Esophagus squamous epithelium (tissue), 5 donors: ENCODE data around the gene COL4A2. TPM values are rescaled to one million over a fixed set of nuclear protein-coding genes. Genes with fewer than 3 reads are reported as not detected.

Experiments used
- DNase-seq: peaks from one replicate; lab custom pipeline; 2025; lab: John Stamatoyannopoulos, UW
- H3K27ac ChIP-seq, 4 donors: fragments of 200-600 bp; sonication (generic); one replicate each; pipeline ENCODE4 v1.5.1; 2016 to 2019; ENCODE audit warnings: mild to moderate bottlenecking in 1 of 4
- H3K27me3 ChIP-seq, 4 donors: fragments of 200-600 bp; sonication (generic); 1 replicate in 3 of 4; 2 replicates in 1 of 4; pipeline versions ENCODE4 v1.5.1 to v1.6.0; 2017 to 2021; ENCODE audit warnings: antibody characterized with exemption in 1 of 4
- H3K36me3 ChIP-seq, 3 donors: fragments of 200-600 bp; sonication (generic); one replicate each; pipeline ENCODE4 v1.5.1; 2016 to 2019
- H3K4me1 ChIP-seq, 3 donors: fragments of 200-600 bp; sonication (generic); one replicate each; pipeline ENCODE4 v1.5.1; 2017 to 2019
- H3K4me3 ChIP-seq, 4 donors: fragments of 200-600 bp; sonication (generic); 1 replicate in 3 of 4; 2 replicates in 1 of 4; pipeline ENCODE4 v1.5.1; 2016 to 2019; ENCODE audit warnings: mild to moderate bottlenecking in 2 of 4, moderate library complexity in 1 of 4
- H3K9me3 ChIP-seq, 3 donors: fragments of 200-600 bp; sonication (generic); one replicate each; pipeline ENCODE4 v1.5.1; 2016 to 2019
- POLR2A ChIP-seq, 4 donors: fragments of 450-650 bp; IDR thresholded peaks; one replicate each; pipeline ENCODE4 v1.6.1; 2017; ENCODE audit warnings: antibody characterized with exemption in 4 of 4, mild to moderate bottlenecking in 4 of 4, moderate library complexity in 3 of 4
- WGBS, 2 donors: methylation state at CpG; one replicate each; pipeline ENCODE4 v1.1.5; 2018; 5-methylcytosine and 5-hydroxymethylcytosine counted together
- intact Hi-C: fragments of 100-400 bp; cut with DNase I; formaldehyde crosslinking; loops from one replicate; pipeline ENCODE4 v1.15.0; 2022
- total RNA-seq, 4 donors: library from RNA; depleted of rRNA; stranded (reverse); fragments of >200 nt; gene quantifications; one replicate each; pipeline ENCODE4 v1.1.0, GENCODE V29; 2016
- TF ChIP-seq, protein P1 (sequence below), 6 experiments: fragments of 450-650 bp in 4 of 6; fragments of 200-600 bp in 2 of 6; sonication (generic) in 2 of 6; IDR thresholded peaks; one replicate each; pipeline ENCODE4 v1.5.1; 2016 to 2019; ENCODE audit warnings: antibody characterized with exemption in 6 of 6, mild to moderate bottlenecking in 4 of 6, moderate library complexity in 4 of 6
- donor health status: DM: yes; HTN: yes; CAD: no.

The COL4A2 gene
- total RNA-seq, 4 donors from 2014 or later = 11.9 to 102 (median 43.5) TPM

DNA sequence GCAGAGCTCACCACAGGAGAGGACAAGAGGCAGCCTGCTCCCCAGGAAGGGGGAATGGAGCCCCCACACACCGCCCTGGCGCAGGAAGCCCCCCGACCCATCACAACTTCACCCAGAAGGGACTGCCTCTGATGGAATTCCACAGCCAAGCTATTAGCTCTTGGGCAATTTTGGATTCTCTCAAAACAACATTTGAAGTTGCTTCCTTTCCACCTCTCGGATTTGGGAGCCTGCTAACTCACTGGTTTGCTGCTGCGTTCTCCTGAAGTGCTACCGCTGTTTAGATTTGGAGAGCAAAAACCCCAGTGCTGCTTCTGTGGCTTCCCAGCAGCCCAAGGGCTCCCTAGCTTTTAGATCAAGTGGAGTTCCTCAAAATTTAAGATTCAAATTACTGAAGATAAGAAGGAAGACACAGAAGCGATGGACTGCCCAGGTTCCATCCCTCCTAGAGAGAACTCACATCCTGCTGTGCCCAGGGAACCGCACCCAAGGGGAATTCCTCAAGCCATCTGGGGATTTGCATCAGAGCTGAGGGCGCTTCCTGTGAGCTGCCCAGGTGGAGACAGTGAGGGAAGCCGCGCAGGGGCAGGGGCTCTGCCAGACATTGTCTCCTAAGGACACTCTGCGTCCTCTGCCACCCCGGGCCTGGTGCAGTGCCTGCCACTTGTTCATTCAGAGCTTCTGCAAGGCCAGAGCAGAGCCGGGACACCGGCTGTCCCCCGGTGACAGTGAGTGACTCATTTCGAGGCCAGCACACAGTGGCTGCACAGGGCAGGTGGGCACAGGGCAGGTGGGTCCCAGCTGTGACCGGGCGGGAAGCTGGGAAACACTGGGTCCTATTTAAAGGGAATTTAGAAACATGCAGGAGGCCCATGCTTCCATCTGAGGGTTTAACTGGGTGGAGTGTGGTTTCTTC, 45.7 kb upstream of the COL4A2 start:
- peak overlapping the region in 3 of 4 donors; percentile 69 to 78 (median 70) for H3K27ac ChIP-seq
- no peaks in the 10 kb centered on the region for H3K27me3 ChIP-seq
- 92% methylated on average over 6 to 11 of the region's 19 CpGs for WGBS, 2 donors
- no peak overlapping the region for H3K4me3 ChIP-seq
- H3K4me1 ChIP-seq = peaks cover 5 to 71% (median 46%) of the 10 kb centered on the region in 3 donors
- TF ChIP-seq, protein P1, sequence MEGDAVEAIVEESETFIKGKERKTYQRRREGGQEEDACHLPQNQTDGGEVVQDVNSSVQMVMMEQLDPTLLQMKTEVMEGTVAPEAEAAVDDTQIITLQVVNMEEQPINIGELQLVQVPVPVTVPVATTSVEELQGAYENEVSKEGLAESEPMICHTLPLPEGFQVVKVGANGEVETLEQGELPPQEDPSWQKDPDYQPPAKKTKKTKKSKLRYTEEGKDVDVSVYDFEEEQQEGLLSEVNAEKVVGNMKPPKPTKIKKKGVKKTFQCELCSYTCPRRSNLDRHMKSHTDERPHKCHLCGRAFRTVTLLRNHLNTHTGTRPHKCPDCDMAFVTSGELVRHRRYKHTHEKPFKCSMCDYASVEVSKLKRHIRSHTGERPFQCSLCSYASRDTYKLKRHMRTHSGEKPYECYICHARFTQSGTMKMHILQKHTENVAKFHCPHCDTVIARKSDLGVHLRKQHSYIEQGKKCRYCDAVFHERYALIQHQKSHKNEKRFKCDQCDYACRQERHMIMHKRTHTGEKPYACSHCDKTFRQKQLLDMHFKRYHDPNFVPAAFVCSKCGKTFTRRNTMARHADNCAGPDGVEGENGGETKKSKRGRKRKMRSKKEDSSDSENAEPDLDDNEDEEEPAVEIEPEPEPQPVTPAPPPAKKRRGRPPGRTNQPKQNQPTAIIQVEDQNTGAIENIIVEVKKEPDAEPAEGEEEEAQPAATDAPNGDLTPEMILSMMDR (IDR thresholded peaks at IDR 0.05) = no peak
- TF ChIP-seq POLR2A (IDR thresholded peaks at IDR 0.05) = no peak
- no peaks in the 10 kb centered on the region for H3K9me3 ChIP-seq
- intact Hi-C loops = no loop called here
- DNase-seq = no peak
- no peaks in the 10 kb centered on the region for H3K36me3 ChIP-seq

DNA sequence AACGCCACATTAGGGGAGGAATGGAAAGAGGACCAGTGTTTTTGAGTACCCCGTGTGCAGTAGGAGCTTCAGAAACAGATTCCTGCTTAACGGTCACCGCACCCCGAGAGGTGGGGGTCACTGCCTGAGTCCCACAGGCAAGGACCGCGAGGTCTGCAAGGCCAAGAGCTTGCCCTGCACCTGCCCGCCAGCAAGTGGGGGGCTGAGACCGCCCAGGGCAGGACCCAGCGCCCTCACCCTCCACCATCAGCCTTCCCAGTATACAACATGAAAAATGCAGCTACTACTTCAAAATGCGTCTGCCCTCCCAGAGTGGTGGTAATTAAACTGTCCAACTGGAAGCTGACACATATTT, 45.0 kb upstream of the COL4A2 start:
- Histone ChIP-seq H3K36me3 (no peaks in the 10 kb centered on the region), H3K4me3 (peak overlapping the region in 1 of 4 donors; percentile 0), H3K27me3 (no peaks in the 10 kb centered on the region), H3K27ac (peak overlapping the region in 3 of 4 donors; percentile 69 to 78 (median 70)), H3K9me3 (no peaks in the 10 kb centered on the region), H3K4me1 (peaks cover 5 to 73% (median 44%) of the 10 kb centered on the region in 3 donors)
- DNase-seq = no peak
- intact Hi-C loops = no loop called here
- 66 to 81% methylated on average over 9 of the region's 11 CpGs for WGBS, 2 donors
- TF ChIP-seq, protein P1 (IDR thresholded peaks at IDR 0.05) = no peak
- TF ChIP-seq POLR2A (IDR thresholded peaks at IDR 0.05) = no peak

DNA sequence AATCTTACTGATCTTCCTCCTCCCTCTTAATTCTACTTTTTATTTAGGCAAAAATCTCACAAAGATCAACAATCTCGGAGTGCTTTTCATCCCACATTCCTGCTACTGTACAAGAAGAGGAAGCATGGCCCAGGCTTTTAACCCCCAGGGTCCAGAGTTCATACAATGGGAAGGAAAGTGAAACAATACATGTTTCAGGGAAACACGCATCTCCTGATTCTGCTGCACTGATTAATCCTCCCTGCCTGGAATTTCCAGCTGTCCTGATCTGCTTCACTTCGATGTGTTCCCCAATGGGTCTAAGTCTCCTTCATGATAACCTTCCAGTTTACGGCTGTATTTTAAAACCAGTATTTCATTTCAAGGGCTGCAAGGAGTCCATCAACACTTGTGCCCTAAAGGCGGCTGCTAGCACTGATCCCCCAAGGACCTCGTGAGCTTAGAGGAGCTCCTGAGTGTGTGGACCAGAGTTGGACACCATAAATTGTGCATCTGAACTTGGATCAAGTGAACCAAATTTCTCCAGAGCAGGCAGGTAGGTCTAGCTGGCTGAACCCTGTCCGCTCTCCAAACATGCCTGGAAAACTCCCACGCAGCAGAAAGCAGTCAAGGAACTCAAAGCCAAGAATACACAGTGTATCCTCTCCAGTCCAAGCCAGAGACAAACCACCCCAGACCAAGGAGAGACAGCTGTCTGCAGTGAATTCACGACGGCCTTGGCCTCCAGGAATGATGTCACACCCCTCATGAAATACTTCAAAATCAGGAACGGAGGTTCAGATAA, 44.4 kb upstream of the COL4A2 start:
- Histone ChIP-seq H3K9me3 (no peaks in the 10 kb centered on the region), H3K4me1 (peaks cover 5 to 77% (median 44%) of the 10 kb centered on the region in 3 donors), H3K4me3 (peak overlapping the region in 1 of 4 donors; percentile 0), H3K36me3 (no peaks in the 10 kb centered on the region), H3K27me3 (no peaks in the 10 kb centered on the region), H3K27ac (peak overlapping the region in 3 of 4 donors; percentile 69 to 78 (median 70))
- intact Hi-C loops = no loop called here
- no peak for TF ChIP-seq POLR2A (IDR thresholded peaks at IDR 0.05)
- TF ChIP-seq, protein P1 (IDR thresholded peaks at IDR 0.05) = no peak
- WGBS, 2 donors = 37 to 49% methylated on average over 7 to 11 of the region's 11 CpGs
- no peak for DNase-seq

DNA sequence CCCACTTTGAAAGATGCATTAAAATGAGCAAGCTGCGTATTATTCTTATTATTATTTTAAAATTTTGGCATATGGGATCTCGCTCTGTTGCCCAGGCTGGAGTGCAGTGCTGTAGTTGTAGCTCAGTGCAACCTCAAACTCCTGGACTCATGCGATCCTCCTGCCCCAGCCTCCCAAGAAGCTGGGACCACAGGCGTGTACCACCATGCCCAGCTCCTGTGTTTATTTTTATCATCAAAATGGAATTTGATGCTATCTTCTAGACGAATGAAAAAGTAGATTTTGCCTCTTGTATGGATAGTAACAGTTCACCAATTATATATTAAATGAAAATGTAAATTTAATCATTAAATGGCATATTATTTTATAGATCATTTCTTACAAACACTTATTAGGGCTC, 43.7 kb upstream of the COL4A2 start:
- no peaks in the 10 kb centered on the region for H3K36me3 ChIP-seq
- WGBS, 2 donors = 67 to 77% methylated on average over 5 of the region's 5 CpGs
- H3K27ac ChIP-seq = peak overlapping the region in 3 of 4 donors; percentile 69 to 78 (median 70)
- H3K4me1 ChIP-seq = peaks cover 5 to 83% (median 44%) of the 10 kb centered on the region in 3 donors
- no peak for DNase-seq
- TF ChIP-seq, protein P1 (IDR thresholded peaks at IDR 0.05) = no peak
- no peak for TF ChIP-seq POLR2A (IDR thresholded peaks at IDR 0.05)
- no peak overlapping the region for H3K4me3 ChIP-seq
- H3K27me3 ChIP-seq = no peaks in the 10 kb centered on the region
- H3K9me3 ChIP-seq = no peaks in the 10 kb centered on the region
- intact Hi-C loops = no loop called here
